AG10803 (cell line): ENCODE data around the gene TFCP2.
A peak's percentile ranks its signal among the peaks of the same experiment; 100 is the strongest.

Source experiments
- DNase-seq: peaks from one replicate; pipeline ENCODE4 v3.0.0; 2010; ENCODE audit warnings: low read depth
- H3K4me3 ChIP-seq: 2 replicates; pipeline ENCODE4 v1.5.1; 2011; ENCODE audit warnings: mild to moderate bottlenecking, low read length, control low read depth
- TF ChIP-seq, protein P1 (sequence below): conservative IDR thresholded peaks from 2 replicates; pipeline ENCODE4 v1.5.1; 2011; ENCODE audit warnings: mild to moderate bottlenecking, low read length, control low read depth, inconsistent platforms

Gene TFCP2

DNA sequence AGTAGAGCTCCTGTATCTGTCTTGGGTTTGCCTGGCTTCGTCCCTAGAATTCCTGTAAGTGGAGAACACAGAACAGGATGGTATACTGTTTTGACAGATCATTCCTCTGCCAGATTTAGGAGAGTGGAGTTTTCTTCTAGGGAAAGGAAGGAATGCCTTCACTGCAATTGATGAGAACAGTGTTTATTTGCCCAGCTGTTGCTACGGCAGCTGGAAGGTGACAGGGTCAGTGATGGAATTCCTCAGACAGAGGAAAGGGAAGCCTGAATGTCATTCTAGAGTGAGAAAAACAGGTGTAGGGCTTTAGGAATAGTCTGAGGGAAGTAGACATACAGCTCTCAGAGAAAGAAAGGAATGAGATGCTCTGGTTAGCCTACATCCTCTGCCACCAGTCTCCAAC, 101.3 kb downstream of the TFCP2 start:
- no peak overlapping the region for H3K4me3 ChIP-seq
- TF ChIP-seq, protein P1, sequence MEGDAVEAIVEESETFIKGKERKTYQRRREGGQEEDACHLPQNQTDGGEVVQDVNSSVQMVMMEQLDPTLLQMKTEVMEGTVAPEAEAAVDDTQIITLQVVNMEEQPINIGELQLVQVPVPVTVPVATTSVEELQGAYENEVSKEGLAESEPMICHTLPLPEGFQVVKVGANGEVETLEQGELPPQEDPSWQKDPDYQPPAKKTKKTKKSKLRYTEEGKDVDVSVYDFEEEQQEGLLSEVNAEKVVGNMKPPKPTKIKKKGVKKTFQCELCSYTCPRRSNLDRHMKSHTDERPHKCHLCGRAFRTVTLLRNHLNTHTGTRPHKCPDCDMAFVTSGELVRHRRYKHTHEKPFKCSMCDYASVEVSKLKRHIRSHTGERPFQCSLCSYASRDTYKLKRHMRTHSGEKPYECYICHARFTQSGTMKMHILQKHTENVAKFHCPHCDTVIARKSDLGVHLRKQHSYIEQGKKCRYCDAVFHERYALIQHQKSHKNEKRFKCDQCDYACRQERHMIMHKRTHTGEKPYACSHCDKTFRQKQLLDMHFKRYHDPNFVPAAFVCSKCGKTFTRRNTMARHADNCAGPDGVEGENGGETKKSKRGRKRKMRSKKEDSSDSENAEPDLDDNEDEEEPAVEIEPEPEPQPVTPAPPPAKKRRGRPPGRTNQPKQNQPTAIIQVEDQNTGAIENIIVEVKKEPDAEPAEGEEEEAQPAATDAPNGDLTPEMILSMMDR: no peak
- DNase-seq: no peak

DNA sequence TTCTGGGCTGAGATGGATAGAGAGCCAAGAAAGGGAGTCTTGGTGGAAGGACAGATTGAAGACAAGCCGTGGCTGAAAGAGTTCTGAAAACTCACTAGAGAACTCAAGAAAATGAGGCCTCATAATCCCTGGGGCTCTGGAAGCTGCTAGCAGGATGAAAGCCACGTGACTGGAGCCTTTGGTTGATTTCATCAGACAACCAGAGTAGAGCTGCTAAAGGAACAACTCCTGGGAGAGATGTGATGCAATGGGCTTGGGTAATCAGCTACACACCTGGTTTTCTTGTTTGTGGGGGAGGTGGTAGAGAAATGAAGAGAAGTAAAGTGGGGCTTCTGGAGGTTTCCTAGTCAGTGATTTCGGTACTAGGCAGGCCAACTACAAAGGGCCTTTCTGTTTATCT, 102.9 kb downstream of the TFCP2 start:
- peak; percentile 46 for DNase-seq
- no peak overlapping the region for H3K4me3 ChIP-seq
- TF ChIP-seq, protein P1: no peak

DNA sequence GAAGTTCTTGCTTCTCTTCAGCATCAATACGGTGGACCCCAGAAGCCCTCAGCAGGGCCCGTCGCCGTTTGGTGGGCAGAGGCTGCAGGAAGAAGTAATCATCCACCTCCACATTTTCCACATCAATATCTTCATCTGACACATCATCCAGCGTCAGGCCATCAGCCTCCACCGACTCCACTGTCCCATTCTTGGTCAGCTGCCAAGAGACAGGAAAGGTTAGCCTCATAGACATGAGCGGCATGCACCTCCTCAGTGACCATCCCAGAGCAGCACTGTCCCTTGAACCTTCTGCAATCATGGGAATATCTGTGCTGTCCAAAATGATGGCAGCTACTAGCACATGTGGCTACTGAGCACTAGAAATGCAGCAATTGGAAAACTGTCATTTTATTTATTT, 105.2 kb downstream of the TFCP2 start:
- DNase-seq: no peak
- TF ChIP-seq, protein P1: no peak
- H3K4me3 ChIP-seq: no peak overlapping the region

DNA sequence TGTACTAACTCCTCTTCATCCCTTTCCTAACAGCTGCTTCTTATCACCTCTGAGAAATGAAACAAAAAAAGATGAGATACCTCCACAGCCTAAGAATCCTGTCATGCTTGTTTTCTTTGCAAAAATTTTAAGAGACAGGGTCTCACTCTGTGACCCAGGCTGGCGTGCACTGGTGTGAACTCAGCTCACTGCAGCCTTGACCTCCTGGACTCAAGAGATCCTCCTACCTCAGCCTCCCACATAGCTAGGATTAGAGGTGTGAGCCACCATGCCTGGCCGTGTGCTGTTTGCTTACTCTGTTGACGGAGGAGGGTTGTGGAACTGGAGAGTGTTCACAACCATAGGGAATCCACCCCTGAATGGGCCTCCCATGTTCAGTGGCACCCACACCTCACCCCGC, 105.7 kb downstream of the TFCP2 start:
- no peak for DNase-seq
- TF ChIP-seq, protein P1: no peak
- H3K4me3 ChIP-seq: no peak overlapping the region

DNA sequence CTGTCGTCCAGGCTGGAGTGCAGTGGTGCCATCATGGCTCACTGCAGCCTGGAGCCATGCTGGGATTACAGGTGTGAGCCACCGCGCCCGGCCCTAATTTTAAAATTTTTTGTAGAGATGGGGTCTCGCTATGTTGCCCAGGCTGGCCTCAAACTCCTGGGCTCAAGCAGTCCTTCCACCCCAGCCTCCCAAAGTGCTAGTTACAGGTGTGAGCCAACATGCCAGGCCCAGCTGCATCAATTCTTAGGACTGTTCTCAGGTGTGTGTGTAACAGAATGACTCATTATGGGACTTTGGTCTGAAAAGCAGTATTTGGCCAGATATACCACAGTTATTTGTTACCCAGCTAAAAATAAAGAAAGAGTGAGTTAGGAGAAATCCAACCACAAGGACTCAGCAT, 107.4 kb downstream of the TFCP2 start:
- DNase-seq: no peak
- TF ChIP-seq, protein P1: no peak
- H3K4me3 ChIP-seq: no peak overlapping the region

DNA sequence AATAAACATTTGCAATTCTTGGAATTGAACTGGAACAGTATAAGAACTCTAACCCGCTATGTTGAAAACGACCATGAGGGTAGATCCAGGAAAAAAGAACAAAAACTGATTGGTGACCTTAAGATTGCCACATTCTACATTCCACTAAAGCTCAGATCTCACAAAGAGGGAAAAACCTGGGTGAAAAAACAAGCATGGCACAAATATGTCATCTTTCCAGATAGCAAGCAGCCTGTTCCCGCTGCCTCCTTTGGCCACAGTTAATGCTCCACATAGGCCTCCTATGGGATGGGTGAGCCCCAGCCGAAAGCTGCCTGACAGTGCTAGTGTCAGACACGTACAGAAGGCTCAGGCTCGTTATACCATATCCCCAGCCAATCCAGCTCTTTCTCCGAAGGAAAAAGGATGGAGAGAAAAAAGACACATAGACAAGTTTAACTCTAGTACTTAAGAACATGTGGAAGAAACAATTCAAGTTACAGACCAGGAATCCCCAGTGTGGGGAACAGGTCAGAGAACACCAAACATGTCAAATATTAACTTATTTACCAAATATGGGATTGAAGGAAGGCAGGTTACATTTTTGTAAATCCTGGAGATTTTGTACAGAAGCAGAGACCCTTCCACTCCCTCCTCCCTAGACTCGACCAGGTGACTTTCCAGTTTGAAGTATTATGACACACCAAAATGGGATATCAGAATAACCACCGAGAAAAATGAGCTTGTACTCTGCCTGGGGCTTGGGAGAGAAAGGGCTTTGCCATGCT, 110.1 kb downstream of the TFCP2 start:
- TF ChIP-seq, protein P1: no peak
- H3K4me3 ChIP-seq: no peak overlapping the region
- no peak for DNase-seq

DNA sequence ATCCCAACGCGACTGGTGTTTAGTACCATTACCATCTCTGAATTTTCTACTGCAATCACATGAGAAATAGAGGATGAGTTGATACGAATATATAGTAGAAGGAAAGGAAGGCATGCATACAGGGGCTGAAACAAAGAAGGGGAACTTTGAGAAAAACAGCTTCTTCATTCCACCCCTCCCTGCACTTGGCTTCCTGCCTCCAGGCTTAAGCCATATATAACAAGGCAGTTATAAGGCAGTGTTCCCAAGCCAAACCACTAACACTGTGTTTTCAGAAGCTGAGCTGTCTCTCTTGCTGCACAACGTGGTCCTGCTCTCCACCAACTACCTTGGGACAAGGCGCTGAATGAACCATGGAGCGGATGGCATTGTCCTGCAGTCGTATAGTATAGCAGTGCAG, 113.8 kb downstream of the TFCP2 start:
- no peak overlapping the region for H3K4me3 ChIP-seq
- TF ChIP-seq, protein P1: no peak
- no peak for DNase-seq
